Skeletal muscle tissue (tissue), 4 donors: ENCODE measurements around the gene ATP13A2. TPM values are rescaled to one million over a fixed set of nuclear protein-coding genes. Genes with fewer than 3 reads are reported as not detected.
"Not testable (repeated sequence)": the region's sequence is repeated elsewhere in the genome, so short reads cannot be mapped to it uniquely, and the experiment has no call there.

Source experiments
- H3K27ac ChIP-seq: one replicate; pipeline ENCODE4 v1.7.0; 2013; ENCODE audit warnings: mild to moderate bottlenecking, low read depth, low read length, inconsistent platforms
- H3K27me3 ChIP-seq, 3 donors: one replicate each; pipeline ENCODE4 v1.7.0; 2013; ENCODE audit warnings: low read length in 3 of 3; ENCODE audit not compliant: control insufficient read depth in 3 of 3, insufficient read depth in 3 of 3
- H3K36me3 ChIP-seq, 3 donors: one replicate each; pipeline ENCODE4 v1.7.0; 2013; ENCODE audit warnings: low read length in 3 of 3; ENCODE audit not compliant: control insufficient read depth in 3 of 3, insufficient read depth in 3 of 3
- H3K4me1 ChIP-seq, 3 donors: one replicate each; pipeline ENCODE4 v1.7.0; 2013; ENCODE audit warnings: low read length in 3 of 3, mild to moderate bottlenecking in 3 of 3; ENCODE audit not compliant: control insufficient read depth in 3 of 3, insufficient read depth in 3 of 3
- H3K4me3 ChIP-seq, 3 donors: one replicate each; pipeline ENCODE4 v1.7.0; 2013; ENCODE audit warnings: low read length in 3 of 3
- H3K9ac ChIP-seq, 3 donors: one replicate each; pipeline ENCODE4 v1.7.0; 2013; ENCODE audit warnings: low read length in 3 of 3, mild to moderate bottlenecking in 3 of 3, moderate library complexity in 2 of 3, low read depth in 1 of 3
- H3K9me3 ChIP-seq, 3 donors: one replicate each; pipeline ENCODE4 v1.7.0; 2013; ENCODE audit warnings: low read length in 3 of 3; ENCODE audit not compliant: control insufficient read depth in 3 of 3
- total RNA-seq: library from RNA; depleted of rRNA; stranded (reverse); fragments of >200 nt; gene quantifications from one replicate; pipeline ENCODE4 v1.2.3, GENCODE V29; 2014
- donor health status: Osteomylitis.

ATP13A2 gene
- total RNA-seq, 1 donor from 2014 or later = 8.9 TPM

GRCh38 chr1:16939386-16940180 is 72.1 kb downstream of the ATP13A2 start:
- not testable (repeated sequence) for H3K27ac ChIP-seq, H3K4me3 ChIP-seq, H3K27me3 ChIP-seq, H3K9me3 ChIP-seq, H3K9ac ChIP-seq, H3K4me1 ChIP-seq
- peaks cover 18 to 29% (median 25%) of the 10 kb centered on the region in 3 donors for H3K36me3 ChIP-seq

GRCh38 chr1:16938351-16939321 is 73.1 kb downstream of the ATP13A2 start:
- peaks cover 17 to 23% (median 21%) of the 10 kb centered on the region in 3 donors for H3K36me3 ChIP-seq
- H3K27ac ChIP-seq = no peak overlapping the region
- no peaks in the 10 kb centered on the region for H3K4me1 ChIP-seq
- H3K27me3 ChIP-seq = no peaks in the 10 kb centered on the region
- H3K4me3 ChIP-seq = no peak overlapping the region
- no peaks in the 10 kb centered on the region for H3K9me3 ChIP-seq
- no peak overlapping the region for H3K9ac ChIP-seq

GRCh38 chr1:16936580-16936979 is 75.1 kb downstream of the ATP13A2 start:
- H3K9me3 ChIP-seq, H3K4me1 ChIP-seq, H3K4me3 ChIP-seq, H3K27me3 ChIP-seq, H3K27ac ChIP-seq: not testable (repeated sequence)
- H3K36me3 ChIP-seq = peaks cover 13 to 28% (median 20%) of the 10 kb centered on the region in 3 donors
- peak overlapping the region in 1 of 3 donors; percentile 8 for H3K9ac ChIP-seq

Other genes with a start within 250 kb of the ATP13A2 start
- under 0.01 TPM for gene RNU1-2, start 115.9 kb downstream of the ATP13A2 start, total RNA-seq
- 6.8 TPM for gene CROCC, start 90.0 kb downstream of the ATP13A2 start, total RNA-seq
- 19.8 TPM for gene MFAP2, start 31.3 kb downstream of the ATP13A2 start, total RNA-seq
- gene SDHB, start 42.1 kb upstream of the ATP13A2 start, total RNA-seq = 163 TPM
- gene PADI2, start 107.5 kb upstream of the ATP13A2 start, total RNA-seq = 33.9 TPM
- not detected for gene PADI1, start 193.2 kb upstream of the ATP13A2 start, total RNA-seq
- gene PADI3, start 237.2 kb upstream of the ATP13A2 start, total RNA-seq = not detected